ENCODE results near the gene RABL6.
"Not testable (repeated sequence)": the region's sequence is repeated elsewhere in the genome, so short reads cannot be mapped to it uniquely, and the experiment has no call there.

RABL6 gene, protein sequence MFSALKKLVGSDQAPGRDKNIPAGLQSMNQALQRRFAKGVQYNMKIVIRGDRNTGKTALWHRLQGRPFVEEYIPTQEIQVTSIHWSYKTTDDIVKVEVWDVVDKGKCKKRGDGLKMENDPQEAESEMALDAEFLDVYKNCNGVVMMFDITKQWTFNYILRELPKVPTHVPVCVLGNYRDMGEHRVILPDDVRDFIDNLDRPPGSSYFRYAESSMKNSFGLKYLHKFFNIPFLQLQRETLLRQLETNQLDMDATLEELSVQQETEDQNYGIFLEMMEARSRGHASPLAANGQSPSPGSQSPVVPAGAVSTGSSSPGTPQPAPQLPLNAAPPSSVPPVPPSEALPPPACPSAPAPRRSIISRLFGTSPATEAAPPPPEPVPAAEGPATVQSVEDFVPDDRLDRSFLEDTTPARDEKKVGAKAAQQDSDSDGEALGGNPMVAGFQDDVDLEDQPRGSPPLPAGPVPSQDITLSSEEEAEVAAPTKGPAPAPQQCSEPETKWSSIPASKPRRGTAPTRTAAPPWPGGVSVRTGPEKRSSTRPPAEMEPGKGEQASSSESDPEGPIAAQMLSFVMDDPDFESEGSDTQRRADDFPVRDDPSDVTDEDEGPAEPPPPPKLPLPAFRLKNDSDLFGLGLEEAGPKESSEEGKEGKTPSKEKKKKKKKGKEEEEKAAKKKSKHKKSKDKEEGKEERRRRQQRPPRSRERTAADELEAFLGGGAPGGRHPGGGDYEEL

DNA sequence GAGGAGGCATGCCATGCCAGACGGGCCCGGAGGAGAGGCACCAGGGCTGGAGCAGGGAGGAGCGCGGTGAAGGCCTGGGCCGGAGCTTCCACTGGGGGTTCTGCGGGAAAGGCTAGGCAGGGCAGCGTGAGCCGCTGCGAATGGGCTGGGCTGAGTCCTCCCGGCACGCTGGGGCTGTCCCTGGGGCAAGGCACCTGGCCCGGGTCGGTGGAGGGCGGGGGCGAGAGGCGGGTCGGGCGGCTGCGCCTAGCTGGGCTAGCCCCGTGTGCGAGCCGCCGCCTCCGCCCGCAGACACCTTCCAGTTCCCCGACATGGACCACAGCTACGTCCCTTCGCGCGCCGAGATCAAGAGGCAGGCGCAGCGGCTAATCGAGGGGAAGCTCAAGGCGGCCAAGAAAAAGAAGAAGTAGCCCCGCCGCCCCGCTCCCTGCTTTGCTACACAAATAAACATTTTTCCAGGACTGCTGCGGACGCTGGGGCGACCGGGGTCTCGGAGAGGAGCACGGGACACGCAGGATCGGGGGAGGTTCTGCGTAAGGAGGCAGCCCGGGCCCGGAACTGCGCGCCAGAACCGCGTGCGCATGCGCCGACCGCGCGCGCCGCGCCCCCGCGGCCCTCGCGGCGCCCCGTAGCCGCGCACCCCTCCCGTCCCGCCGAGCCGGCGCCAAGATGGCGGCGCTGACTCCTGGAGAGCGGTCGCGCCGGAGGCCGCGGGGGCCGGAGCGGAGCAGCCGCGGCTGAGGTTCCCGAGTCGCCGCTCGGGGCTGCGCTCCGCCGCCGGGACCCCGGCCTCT is at the start of gene RABL6:
TSS of gene RABL6 (plus strand) at position 668 of the 794 bp plus-strand sequence. CDS start 249 bp downstream, outside the sequence.
- DNase-seq (ENCODE audit: low read depth) = no peak

DNA sequence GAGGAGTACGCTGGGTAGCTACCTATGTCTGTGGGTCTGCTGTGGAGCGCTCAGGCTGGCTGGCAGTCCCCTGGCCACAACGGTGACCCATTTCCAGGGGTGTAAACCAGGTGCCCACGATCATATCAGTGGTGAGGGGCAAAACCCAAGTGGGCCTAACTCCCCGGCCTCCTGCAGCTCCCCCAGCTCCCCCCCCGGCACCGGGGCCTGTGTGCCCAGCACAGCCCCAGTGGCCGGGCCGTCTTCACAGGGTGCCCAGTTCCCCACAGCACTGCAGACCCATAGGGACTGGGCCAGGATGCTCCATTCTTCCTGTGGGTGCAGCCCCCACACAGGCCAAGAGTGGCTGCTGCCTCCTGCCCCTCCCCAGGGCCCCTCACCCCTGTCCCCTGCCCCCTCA is 48.7 kb upstream of the RABL6 start:
- DNase-seq (ENCODE audit: low read depth) = no peak

DNA sequence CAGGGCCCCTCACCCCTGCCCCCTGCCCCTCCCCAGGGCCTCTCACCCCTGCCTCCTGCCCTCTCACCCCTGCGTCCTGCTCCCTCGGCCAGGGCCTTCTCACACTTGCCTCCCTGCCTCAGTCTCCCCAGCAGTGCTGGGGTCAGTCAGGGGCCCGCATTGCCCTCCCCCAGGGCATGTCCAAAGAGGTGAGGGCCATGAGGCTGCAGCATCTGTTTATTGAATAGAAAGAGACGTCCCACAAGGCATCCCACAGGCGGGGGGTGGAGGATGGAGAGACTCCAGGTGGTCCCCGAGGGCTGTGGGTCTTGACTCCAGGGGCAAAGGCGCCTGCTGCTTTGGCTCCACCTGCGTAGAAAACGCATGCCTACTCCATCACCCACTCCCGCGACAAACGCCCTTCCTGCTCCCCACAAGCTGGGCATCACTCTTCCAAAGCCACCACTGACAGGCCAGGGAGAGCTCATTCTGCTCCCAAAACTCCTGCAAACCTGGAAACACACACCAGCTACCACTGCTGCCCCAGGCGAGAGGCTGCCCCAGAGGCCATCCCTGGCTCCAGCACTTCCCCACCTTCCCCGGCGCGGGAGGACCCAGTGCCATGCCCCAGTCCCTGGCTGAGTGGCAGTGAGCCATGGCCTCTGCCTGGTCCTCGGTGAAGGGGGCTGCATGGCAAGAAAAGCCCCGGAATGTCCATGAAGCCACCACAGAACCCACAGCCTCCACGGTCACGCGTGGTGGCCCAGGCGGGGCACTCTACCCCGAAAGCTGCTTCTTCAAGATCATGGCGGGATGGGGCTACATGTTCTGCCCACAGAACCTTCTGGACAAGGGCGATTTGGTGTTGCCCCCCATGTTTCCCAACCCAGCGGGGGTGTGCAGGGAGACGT is 48.1 kb upstream of the RABL6 start:
- no peak for DNase-seq (ENCODE audit: low read depth)

DNA sequence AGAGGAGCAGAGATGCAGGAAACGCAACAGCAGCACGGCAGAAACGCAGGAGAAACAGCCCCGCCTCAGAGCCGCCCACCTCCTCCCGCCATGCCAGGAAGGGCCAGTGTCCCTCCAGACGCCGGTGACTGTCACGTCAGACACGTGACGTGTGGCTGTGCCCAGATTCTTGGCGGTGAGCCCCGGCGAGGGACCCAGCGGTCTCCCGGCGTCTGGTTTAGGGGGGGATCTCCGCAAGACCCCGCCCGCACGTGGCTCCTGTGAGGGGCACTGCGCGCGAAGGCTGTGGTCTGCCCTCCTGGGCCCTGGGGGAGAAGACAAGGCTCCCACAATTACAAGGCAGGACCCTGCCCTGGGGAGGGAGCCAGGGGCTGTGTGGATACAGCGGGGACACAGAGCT is 47.3 kb upstream of the RABL6 start:
- DNase-seq (ENCODE audit: low read depth) = no peak

DNA sequence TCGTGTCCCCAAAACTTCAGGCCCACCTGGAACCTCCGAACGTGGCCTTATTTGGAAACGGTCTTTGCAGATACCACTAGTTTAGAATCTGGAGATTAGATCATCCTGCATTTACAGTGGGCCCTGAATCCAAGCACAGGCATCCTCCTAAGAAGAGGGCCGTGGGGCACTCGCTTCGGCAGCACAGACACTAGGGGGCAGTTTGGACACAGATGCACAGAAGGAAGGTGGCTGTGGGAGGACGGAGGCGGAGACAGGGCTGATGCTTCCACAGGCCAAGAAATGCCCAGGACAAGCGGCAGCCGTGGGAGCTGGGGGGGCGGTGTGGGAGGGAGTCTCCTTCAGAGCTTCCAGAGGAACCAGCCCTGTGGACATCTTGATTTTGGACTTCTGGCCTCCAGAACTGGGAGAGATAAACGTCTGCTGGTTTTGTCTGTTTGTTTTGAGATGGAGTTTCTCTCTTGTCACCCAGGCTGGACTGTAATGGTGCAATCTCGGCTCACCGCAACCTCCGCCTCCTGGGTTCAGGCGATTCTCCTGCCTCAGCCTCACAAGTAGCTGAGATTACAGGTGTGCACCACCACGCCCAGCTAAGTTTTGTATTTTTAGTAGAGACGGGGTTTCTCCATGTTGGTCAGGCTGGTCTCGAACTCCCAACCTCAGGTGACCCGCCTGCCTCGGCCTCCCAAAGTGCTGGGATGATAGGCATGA is 46.8 kb upstream of the RABL6 start:
- DNase-seq (ENCODE audit: low read depth) = peak; percentile 8

DNA sequence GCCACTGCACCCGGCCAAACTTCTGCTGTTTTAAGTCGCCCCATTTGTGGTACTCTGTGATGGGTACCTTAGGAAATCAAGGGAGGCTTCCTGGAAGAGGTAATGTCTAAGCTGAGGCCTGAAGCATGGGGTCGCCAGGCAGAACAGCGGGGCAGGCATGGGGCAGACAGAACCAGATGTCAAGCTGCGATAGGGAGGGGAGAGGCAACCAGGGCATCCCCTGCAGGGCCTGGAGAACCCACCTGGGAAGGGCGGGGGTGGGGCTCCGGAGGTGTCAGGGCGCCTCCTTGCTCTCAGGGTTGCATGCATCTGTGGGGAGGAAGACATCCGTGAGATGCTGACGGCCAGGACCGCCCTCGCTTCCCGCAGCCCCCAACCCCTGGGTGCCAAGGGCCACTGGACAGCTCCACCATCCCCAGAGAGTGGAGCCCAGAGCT is 46.2 kb upstream of the RABL6 start:
- no peak for DNase-seq (ENCODE audit: low read depth)

DNA sequence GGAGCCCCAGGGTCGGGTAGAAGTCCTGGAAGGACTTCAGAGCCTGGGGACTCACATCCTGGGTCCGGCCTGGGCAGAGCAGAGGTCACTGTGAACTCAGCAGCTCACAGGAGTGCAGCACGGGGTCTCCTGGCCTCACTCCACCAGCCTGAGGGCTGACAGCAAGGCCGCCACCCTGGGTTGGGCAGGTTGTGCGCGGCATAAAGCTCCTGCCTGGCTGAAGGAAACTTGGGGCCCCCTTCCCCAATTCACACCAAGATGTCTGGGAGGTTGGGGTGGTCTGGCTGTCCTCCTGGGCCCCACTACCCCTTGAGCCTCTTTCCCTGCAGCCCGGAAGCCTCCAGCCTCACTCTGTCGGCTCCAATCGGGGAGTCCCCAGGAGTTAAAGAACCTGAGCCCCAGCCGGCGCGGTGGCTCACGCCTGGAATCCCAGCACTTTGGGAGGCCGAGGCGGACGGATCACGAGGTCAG is 45.5 kb upstream of the RABL6 start:
- DNase-seq (ENCODE audit: low read depth) = no peak

DNA sequence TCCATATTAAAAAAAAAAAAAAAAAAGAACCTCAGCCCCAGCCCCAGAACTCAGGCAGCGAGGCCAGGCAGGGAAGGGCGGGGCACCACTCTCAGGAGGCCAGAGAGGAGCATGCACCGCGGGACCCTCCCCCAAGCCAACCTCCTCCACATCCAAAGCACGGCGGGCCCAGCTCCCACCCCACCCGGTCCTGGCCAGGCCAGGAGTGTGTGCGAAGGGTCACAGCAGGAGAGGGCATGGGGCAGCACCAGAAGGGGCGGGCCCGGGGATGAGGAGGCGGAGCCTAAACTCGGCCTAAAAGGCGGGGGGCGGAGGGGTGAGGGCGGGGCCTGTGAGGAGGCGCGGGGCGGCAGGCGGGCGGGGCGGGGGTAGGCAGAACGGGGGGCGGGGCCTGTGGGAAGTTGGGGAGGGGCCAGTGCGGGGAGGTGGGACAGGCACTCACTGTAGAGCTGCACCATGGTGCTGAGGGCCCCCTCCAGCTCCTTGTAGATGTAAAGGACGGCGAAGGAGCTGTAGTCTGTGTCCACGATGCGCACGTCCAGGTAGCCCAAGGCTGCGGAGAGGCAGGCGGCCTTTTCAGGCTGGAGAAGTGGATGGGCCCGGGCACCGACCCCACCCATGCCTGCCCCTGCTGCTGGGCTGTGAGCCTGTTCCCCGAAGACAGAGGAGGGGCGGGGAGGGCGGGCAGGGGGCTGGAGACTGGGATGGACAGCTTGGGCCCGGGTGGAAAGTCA is 44.7 kb upstream of the RABL6 start:
- DNase-seq (ENCODE audit: low read depth) = no peak

DNA sequence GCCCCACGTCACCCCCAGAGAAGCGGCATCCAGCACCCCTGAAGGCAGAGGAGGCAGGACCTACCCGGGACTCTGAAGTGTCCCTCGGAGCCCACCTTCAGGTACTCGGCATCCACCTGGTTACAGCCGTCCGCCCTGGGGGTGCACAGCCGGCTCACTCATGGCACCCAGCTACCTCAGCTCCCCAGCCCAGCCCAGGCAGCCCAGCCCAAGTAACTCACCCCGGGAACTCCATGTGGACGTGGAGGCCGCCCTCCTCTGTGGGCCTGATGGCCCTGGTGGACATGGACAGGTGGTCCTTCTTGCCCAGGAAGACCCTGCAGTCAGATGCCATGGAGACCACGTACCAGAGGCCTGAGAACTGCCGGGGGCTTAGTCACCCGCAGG is 44.1 kb upstream of the RABL6 start:
- DNase-seq (ENCODE audit: low read depth) = no peak

DNA sequence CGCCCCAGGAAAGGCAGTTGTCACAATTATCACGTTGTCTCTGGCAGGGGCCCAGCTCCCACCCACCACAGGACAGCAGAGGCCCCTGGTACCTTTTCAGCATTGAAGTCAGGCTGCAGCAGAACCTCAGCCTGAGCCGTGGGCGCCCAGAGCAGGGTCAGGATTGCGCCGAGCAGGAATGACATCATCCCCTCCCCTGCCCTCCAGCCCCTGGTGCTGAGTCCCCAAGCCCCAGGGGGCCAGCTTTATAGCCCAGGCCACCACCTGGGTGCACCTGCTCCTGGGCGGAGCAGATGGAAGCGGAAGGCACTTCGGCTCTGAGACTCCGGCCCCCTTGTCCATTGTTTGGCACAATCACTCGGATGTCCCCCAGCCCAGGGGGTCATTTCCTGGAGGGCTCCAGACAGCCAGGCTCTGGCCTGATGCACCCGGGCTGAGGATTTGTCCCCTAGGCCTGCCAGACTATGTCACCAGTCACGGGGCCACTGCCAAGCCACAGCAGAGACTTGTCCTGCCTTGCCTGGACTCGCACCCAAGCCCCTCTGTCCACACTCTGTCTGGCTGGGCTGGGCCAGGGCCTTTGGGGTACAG is 43.4 kb upstream of the RABL6 start, which contains the start of gene LCN15:
TSS of gene LCN15 (minus strand) at position 218 of the 591 bp plus-strand sequence. CDS start at position 188, 30 bp downstream.
- DNase-seq (ENCODE audit: low read depth) = no peak

DNA sequence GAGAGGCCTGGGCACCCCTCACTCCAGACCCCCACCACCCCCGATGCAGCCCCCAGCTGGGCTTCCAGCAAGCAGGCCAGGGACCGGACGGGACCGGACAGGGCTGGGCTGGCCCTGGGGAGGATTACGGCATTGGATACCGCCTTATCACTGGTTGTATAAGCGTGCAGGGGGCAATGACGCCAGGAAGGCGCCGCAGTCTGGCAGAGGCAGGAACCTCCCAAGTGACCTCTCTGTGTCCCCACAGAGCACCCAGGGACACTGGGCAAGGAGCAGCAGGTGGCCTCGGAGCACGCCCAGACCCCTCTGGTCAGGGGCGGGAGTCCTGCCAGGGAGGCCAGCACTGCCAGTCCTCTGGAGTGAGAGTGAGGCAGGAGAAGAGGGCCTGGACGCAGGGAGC is 42.7 kb upstream of the RABL6 start:
- no peak for DNase-seq (ENCODE audit: low read depth)

DNA sequence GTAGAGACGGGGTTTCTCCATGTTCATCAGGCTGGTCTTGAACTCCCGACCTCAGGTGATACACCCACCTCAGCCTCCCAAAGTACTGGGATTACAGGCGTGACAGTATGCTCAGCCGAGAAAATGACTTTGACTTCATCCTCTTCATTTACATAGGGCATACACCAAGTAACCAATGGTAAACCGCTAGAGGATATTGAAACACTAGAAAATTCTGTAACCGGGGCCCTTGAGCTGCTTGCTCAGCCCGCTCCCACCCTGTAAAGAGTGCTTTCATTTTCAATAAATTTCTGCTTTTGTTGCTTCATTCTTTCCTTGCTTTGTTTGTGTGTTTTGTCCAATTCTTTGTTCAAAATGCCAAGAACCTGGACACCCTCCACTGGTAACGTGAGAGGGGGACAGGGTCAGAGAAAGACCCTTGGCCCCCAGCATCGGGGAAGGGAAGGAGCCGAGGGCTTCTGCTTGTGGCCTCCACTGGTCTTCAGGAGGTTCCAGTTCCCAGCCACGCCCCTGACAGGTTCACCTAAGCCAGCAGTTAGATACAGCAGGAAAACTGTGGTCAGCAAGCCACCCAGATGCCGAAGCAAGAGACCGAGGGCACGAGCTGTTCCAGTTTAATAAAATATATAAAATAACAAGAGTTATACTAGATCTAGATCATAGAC is 41.9 kb upstream of the RABL6 start:
- DNase-seq (ENCODE audit: low read depth) = not testable (repeated sequence)

DNA sequence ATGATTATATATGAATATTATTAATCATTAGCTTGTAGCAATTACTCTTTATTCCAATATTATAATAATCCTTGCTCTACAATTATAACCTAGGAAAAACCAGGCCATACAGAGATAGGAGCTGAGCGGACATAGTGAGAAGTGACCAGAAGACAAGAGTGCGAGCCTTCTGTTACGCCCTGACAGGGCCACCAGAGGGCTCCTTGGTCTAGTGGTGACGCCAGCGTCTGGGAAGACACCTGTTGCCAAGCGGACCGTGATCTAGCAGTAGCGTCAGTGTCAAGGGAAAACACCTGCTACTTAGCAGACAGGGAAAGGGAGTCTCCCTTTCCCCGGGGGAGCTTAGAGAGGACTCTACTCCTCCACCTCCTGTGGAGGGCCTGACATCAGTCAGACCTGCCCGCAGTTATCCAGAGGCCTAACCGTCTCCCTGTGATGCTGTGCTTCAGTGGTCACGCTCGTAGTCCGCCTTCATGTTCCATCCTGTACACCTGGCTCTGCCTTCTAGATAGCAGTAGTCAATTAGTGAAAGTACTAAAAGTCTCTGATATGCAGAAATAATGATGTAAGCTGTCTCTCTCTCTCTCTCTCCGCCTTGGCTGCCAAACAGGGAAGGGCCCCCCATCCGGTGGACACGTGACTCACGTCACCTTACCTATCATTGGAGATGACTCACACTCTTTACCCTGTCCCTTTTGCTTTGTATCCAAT is 41.2 kb upstream of the RABL6 start:
- not testable (repeated sequence) for DNase-seq (ENCODE audit: low read depth)

DNA sequence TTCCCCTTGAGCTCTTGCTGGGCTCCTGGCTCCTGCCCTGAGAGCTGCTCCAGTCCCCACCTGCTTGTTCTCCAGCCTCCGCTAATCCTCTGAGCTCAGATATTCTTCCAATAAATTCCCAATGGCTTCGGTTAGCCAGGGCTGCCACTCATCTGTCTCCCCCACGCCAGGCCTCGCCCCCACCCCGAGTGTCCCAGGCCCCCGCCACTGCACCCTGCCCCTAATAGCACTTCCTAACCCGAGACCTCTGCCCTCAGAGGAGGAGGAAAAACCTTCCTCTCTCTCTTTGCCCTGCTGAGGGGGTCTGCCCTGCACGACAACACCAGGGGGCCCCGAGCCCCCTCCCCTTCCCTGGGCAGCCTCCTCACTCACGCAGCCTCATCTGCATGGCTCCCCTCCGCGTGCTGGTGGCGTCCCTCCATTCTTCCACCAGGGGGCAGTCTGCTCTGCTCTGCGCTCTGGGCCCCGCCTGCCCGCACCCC is 38.0 kb upstream of the RABL6 start:
- no peak for DNase-seq (ENCODE audit: low read depth)

DNA sequence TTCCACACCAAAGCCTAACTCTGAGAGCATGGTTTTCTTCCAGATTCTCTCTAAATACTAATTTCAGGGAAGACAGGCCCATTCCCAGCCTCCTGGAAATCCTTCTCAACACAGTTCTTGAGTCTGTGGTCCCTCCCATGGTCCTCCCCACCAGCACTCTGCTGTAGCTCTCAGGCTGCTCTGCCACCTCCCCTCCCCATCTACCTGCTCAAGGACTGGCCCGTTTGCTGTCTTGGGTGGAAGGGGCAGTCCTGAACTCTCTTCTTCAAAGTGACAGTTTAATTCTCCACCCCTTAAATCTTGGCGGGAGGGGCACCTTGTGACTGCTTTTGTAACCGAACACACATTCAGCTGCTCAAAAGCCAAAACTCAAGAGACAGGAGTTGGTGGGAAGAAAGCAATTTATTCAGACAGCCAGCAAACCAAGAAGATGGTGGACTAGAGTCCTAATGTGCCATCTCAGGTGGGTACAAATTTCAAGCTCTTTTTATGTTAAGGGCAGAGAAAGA is 35.8 kb upstream of the RABL6 start:
- no peak for DNase-seq (ENCODE audit: low read depth)

DNA sequence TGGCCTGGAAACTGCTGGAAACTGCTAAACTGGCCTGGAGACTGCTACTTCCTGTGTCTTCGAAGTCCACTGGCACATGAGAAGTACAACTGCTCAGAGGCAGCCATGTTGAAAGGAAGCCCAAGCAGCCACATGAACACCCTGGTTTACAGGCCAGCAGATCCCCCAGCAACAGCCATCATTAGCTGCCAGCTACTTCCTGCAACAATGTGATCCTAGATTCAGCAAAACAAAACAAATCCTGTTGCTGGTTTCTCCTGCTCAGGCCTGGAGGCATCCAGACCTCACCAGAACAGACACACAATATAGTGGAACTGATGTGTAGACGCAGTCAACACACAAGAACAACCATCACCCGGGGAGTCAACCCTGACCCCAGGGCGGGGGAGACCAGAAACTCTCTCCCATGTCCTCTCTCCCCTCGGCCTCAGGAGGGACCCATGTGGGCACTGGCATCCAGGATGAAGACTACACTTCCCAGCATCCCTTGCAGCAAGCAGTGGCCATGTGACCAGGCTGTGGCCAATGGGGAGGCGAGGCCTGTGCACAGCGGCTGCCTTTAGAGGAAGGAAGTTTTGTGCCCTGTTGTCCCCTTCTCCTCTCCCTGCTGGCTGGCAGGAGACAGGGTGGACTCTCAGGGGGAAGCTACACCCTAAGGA is 34.2 kb upstream of the RABL6 start:
- DNase-seq (ENCODE audit: low read depth) = no peak

DNA sequence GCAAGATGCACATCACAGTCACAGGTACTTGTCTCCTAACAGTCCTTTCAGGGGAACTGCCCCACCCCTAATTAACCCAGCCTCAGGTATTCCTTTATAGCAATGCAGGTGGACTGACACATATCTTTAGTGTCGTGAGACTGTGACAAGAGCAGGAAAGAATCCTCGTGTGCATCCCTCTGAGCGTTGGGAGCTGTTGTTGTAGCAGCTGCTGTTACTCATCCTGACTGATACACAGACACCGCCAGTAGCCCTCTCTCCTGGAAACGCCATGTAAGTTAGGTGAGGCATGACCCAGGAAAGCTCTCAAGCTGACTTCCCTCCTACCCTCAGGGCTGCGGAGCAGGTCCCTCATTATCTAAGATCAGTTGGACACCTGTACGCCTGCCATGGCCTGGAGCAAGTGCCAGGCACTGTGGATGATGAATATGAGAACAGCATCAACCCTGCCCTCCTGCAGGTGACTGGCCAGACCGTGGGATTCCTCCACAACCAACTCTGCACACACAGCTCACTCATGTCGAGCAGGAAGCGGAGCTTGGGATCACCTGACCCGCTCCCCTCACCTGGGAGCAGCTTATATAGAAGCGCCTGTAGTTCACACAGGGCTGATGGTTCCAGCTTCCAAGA is 33.2 kb upstream of the RABL6 start:
- no peak for DNase-seq (ENCODE audit: low read depth)

Measured in HS-5 (cell line).